ENCODE results near the gene PCDHB6. TPM values are rescaled to one million over a fixed set of nuclear protein-coding genes. Genes with fewer than 3 reads are reported as not detected.
"Not testable (repeated sequence)": the region's sequence is repeated elsewhere in the genome, so short reads cannot be mapped to it uniquely, and the experiment has no call there.

The PCDHB6 gene
- total RNA-seq, 2 donors from 2014 or later, result 3.2 to 3.8 TPM

GRCh38 chr5:141192110-141192725, 42.4 kb downstream of the PCDHB6 start, which contains the start of gene PCDHB10:
Gene PCDHB10, plus strand, starts transcription at chr5:141192353. Its CDS starts 200 bp downstream, at chr5:141192553.
- Histone ChIP-seq H3K4me1 (ENCODE audit: control insufficient read depth in 1 of 2, low read depth in 2 of 2) (no peaks in the 10 kb centered on the region), H3K36me3 (no peaks in the 10 kb centered on the region), H3K27ac (no peak within 1 kb of the TSS), H3K9me3 (peaks cover 69% of the 10 kb centered on the region), H3K4me3 (peak within 1 kb of the TSS; percentile 38), H3K27me3 (replicated peaks; ENCODE audit: insufficient read depth) (no peaks in the 10 kb centered on the region)
- DNase-seq (ENCODE audit: low spot score) (no peak), ATAC-seq (ENCODE audit: insufficient number of reproducible peaks, low FRiP score, low read depth) (no peak)
- TF ChIP-seq, protein P1, sequence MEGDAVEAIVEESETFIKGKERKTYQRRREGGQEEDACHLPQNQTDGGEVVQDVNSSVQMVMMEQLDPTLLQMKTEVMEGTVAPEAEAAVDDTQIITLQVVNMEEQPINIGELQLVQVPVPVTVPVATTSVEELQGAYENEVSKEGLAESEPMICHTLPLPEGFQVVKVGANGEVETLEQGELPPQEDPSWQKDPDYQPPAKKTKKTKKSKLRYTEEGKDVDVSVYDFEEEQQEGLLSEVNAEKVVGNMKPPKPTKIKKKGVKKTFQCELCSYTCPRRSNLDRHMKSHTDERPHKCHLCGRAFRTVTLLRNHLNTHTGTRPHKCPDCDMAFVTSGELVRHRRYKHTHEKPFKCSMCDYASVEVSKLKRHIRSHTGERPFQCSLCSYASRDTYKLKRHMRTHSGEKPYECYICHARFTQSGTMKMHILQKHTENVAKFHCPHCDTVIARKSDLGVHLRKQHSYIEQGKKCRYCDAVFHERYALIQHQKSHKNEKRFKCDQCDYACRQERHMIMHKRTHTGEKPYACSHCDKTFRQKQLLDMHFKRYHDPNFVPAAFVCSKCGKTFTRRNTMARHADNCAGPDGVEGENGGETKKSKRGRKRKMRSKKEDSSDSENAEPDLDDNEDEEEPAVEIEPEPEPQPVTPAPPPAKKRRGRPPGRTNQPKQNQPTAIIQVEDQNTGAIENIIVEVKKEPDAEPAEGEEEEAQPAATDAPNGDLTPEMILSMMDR (IDR thresholded peaks at IDR 0.05), result no peak

DNA sequence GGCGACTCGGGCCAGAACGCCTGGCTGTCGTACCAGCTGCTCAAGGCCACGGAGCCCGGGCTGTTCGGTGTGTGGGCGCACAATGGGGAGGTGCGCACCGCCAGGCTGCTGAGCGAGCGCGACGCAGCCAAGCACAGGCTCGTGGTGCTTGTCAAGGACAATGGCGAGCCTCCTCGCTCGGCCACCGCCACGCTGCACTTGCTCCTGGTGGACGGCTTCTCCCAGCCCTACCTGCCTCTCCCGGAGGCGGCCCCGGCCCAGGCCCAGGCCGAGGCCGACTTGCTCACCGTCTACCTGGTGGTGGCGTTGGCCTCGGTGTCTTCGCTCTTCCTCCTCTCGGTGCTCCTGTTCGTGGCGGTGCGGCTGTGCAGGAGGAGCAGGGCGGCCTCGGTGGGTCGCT, 44.5 kb downstream of the PCDHB6 start:
- ATAC-seq (ENCODE audit: insufficient number of reproducible peaks, low FRiP score, low read depth); H3K4me3 ChIP-seq; DNase-seq (ENCODE audit: low spot score); H3K4me1 ChIP-seq (ENCODE audit: control insufficient read depth in 1 of 2, low read depth in 2 of 2); H3K27ac ChIP-seq; H3K27me3 ChIP-seq (replicated peaks; ENCODE audit: insufficient read depth); H3K36me3 ChIP-seq: not testable (repeated sequence)
- peaks cover 74% of the 10 kb centered on the region for H3K9me3 ChIP-seq

- DNase-seq (ENCODE audit: low spot score) (no peak), ATAC-seq (ENCODE audit: insufficient number of reproducible peaks, low FRiP score, low read depth) (no peak)
- no peak overlapping the region for H3K4me3 ChIP-seq
- peaks cover 77% of the 10 kb centered on the region for H3K9me3 ChIP-seq
- no peaks in the 10 kb centered on the region for H3K4me1 ChIP-seq (ENCODE audit: control insufficient read depth in 1 of 2, low read depth in 2 of 2)
- TF ChIP-seq, protein P1 (IDR thresholded peaks at IDR 0.05), result no peak
- H3K36me3 ChIP-seq, result no peaks in the 10 kb centered on the region
- H3K27ac ChIP-seq, result no peak overlapping the region
- no peaks in the 10 kb centered on the region for H3K27me3 ChIP-seq (replicated peaks; ENCODE audit: insufficient read depth)
Measured at GRCh38 chr5:141196363-141196762, 46.5 kb downstream of the PCDHB6 start.

GRCh38 chr5:141199359-141200235, 49.7 kb downstream of the PCDHB6 start, which contains the start of gene PCDHB11:
Gene PCDHB11, plus strand, starts transcription at chr5:141199627. Its CDS starts 148 bp downstream, at chr5:141199775.
- H3K36me3 ChIP-seq, result no peaks in the 10 kb centered on the region
- DNase-seq (ENCODE audit: low spot score), result no peak
- H3K27me3 ChIP-seq (replicated peaks; ENCODE audit: insufficient read depth), result no peaks in the 10 kb centered on the region
- TF ChIP-seq, protein P1 (IDR thresholded peaks at IDR 0.05), result no peak
- no peak within 1 kb of the TSS for H3K27ac ChIP-seq
- no peaks in the 10 kb centered on the region for H3K4me1 ChIP-seq (ENCODE audit: control insufficient read depth in 1 of 2, low read depth in 2 of 2)
- H3K4me3 ChIP-seq, result peak within 1 kb of the TSS; percentile 42
- H3K9me3 ChIP-seq, result peaks cover 81% of the 10 kb centered on the region
- no peak for ATAC-seq (ENCODE audit: insufficient number of reproducible peaks, low FRiP score, low read depth)

GRCh38 chr5:141201126-141201525, 51.3 kb downstream of the PCDHB6 start:
- not testable (repeated sequence) for H3K4me3 ChIP-seq; ATAC-seq (ENCODE audit: insufficient number of reproducible peaks, low FRiP score, low read depth); H3K27me3 ChIP-seq (replicated peaks; ENCODE audit: insufficient read depth); DNase-seq (ENCODE audit: low spot score); H3K4me1 ChIP-seq (ENCODE audit: control insufficient read depth in 1 of 2, low read depth in 2 of 2); H3K36me3 ChIP-seq; H3K27ac ChIP-seq
- H3K9me3 ChIP-seq, result peaks cover 72% of the 10 kb centered on the region

DNA sequence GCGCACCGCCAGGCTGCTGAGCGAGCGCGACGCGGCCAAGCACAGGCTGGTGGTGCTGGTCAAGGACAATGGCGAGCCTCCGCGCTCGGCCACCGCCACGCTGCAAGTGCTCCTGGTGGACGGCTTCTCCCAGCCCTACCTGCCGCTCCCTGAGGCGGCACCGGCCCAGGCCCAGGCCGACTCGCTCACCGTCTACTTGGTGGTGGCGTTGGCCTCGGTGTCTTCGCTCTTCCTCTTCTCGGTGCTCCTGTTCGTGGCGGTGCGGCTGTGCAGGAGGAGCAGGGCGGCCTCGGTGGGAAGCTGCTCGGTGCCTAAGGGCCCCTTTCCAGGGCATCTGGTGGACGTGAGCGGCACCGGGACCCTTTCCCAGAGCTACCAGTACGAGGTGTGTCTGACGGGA, 51.8 kb downstream of the PCDHB6 start:
- peaks cover 67% of the 10 kb centered on the region for H3K9me3 ChIP-seq
- H3K27ac ChIP-seq; H3K4me3 ChIP-seq; H3K4me1 ChIP-seq (ENCODE audit: control insufficient read depth in 1 of 2, low read depth in 2 of 2); DNase-seq (ENCODE audit: low spot score); H3K36me3 ChIP-seq; ATAC-seq (ENCODE audit: insufficient number of reproducible peaks, low FRiP score, low read depth); H3K27me3 ChIP-seq (replicated peaks; ENCODE audit: insufficient read depth): not testable (repeated sequence)

Other genes starting within 250 kb of the PCDHB6 start
- 1 to 10 TPM in 1 of 2 donors, under 1 TPM in 1; 0.71 to 1.2 TPM for gene PCDHAC1, start 223.8 kb upstream of the PCDHB6 start, total RNA-seq
- gene PCDHAC2, start 183.6 kb upstream of the PCDHB6 start, total RNA-seq, result under 1 TPM in 1 of 2 donors, not detected in 1; 0.71 TPM
- not detected for gene PCDHB1, start 98.7 kb upstream of the PCDHB6 start, total RNA-seq
- 1 to 10 TPM; 2.3 to 4.6 TPM for gene PCDHB2, start 55.4 kb upstream of the PCDHB6 start, total RNA-seq
- 1 to 10 TPM; 2.3 to 3.7 TPM for gene PCDHB3, start 49.6 kb upstream of the PCDHB6 start, total RNA-seq
- gene PCDHB4, start 28.2 kb upstream of the PCDHB6 start, total RNA-seq, result 10 to 100 TPM in 1 of 2 donors, 1 to 10 TPM in 1; 2.8 to 14.5 TPM
- gene PCDHB5, start 14.9 kb upstream of the PCDHB6 start, total RNA-seq, result 10 to 100 TPM in 1 of 2 donors, 1 to 10 TPM in 1; 4.8 to 11.0 TPM
- gene PCDHB7, start 22.6 kb downstream of the PCDHB6 start, total RNA-seq, result 1 to 10 TPM; 4.2 to 7.1 TPM
- 1 to 10 TPM in 1 of 2 donors, under 1 TPM in 1; 0.95 to 1.7 TPM for gene PCDHB8, start 27.7 kb downstream of the PCDHB6 start, total RNA-seq
- gene PCDHB16, start 32.3 kb downstream of the PCDHB6 start, total RNA-seq, result 10 to 100 TPM in 1 of 2 donors, 1 to 10 TPM in 1; 9.1 to 11.6 TPM
- gene PCDHB9, start 37.1 kb downstream of the PCDHB6 start, total RNA-seq, result 1 to 10 TPM; 4.2 to 9.6 TPM
- gene PCDHB10, start 42.3 kb downstream of the PCDHB6 start, total RNA-seq, result 1 to 10 TPM; 6.1 to 9.1 TPM
- 10 to 100 TPM in 1 of 2 donors, 1 to 10 TPM in 1; 6.0 to 10.6 TPM for gene PCDHB11, start 49.6 kb downstream of the PCDHB6 start, total RNA-seq
- 1 to 10 TPM; 7.3 to 7.4 TPM for gene PCDHB12, start 58.7 kb downstream of the PCDHB6 start, total RNA-seq
- 10 to 100 TPM in 1 of 2 donors, 1 to 10 TPM in 1; 8.0 to 16.1 TPM for gene PCDHB13, start 63.9 kb downstream of the PCDHB6 start, total RNA-seq
- 10 to 100 TPM; 10.2 to 14.6 TPM for gene PCDHB14, start 73.3 kb downstream of the PCDHB6 start, total RNA-seq
- gene PCDHB15, start 95.3 kb downstream of the PCDHB6 start, total RNA-seq, result 10 to 100 TPM in 1 of 2 donors, 1 to 10 TPM in 1; 6.1 to 10.7 TPM
- 1 to 10 TPM; 2.0 to 3.5 TPM for gene SLC25A2, start 154.0 kb downstream of the PCDHB6 start, total RNA-seq
- 10 to 100 TPM; 35.9 to 56.1 TPM for gene TAF7, start 170.7 kb downstream of the PCDHB6 start, total RNA-seq
- gene PCDHGA1, start 180.5 kb downstream of the PCDHB6 start, total RNA-seq, result 1 to 10 TPM in 1 of 2 donors, under 1 TPM in 1; 0.41 to 2.8 TPM
- 10 to 100 TPM in 1 of 2 donors, 1 to 10 TPM in 1; 8.5 to 13.8 TPM for gene PCDHGA2, start 188.7 kb downstream of the PCDHB6 start, total RNA-seq
- 1 to 10 TPM; 5.3 to 9.1 TPM for gene PCDHGA3, start 193.8 kb downstream of the PCDHB6 start, total RNA-seq
- gene PCDHGB1, start 200.0 kb downstream of the PCDHB6 start, total RNA-seq, result 10 to 100 TPM in 1 of 2 donors, 1 to 10 TPM in 1; 6.8 to 11.4 TPM
- gene PCDHGA4, start 205.0 kb downstream of the PCDHB6 start, total RNA-seq, result 10 to 100 TPM; 11.4 TPM
- 10 to 100 TPM in 1 of 2 donors, 1 to 10 TPM in 1; 9.7 to 13.4 TPM for gene PCDHGB2, start 209.9 kb downstream of the PCDHB6 start, total RNA-seq
- gene PCDHGA5, start 214.1 kb downstream of the PCDHB6 start, total RNA-seq, result 10 to 100 TPM in 1 of 2 donors, 1 to 10 TPM in 1; 9.5 to 12.5 TPM
- 10 to 100 TPM; 11.2 to 15.4 TPM for gene PCDHGB3, start 220.2 kb downstream of the PCDHB6 start, total RNA-seq
- 10 to 100 TPM; 12.0 to 13.1 TPM for gene PCDHGA6, start 223.8 kb downstream of the PCDHB6 start, total RNA-seq
- gene PCDHGA7, start 232.7 kb downstream of the PCDHB6 start, total RNA-seq, result 10 to 100 TPM; 11.9 to 12.2 TPM
- gene PCDHGB4, start 237.6 kb downstream of the PCDHB6 start, total RNA-seq, result 10 to 100 TPM; 11.6 to 18.1 TPM
- gene PCDHGA8, start 242.6 kb downstream of the PCDHB6 start, total RNA-seq, result 10 to 100 TPM in 1 of 2 donors, 1 to 10 TPM in 1; 7.5 to 13.9 TPM
- gene PCDHGB5, start 247.9 kb downstream of the PCDHB6 start, total RNA-seq, result 10 to 100 TPM; 20.8 to 26.3 TPM

All from thoracic aorta (tissue), 2 donors.